Activated naive CD4-positive, alpha-beta T cell treated with anti-CD3 and anti-CD28 coated beads, Interleukin-2, amount 50 U/mL, for 24 hours (primary cell): ENCODE measurements around the gene TJP3.
"Not testable (repeated sequence)": the region's sequence is repeated elsewhere in the genome, so short reads cannot be mapped to it uniquely, and the experiment has no call there.

Experiments
- H3K27ac Mint-ChIP-seq: one replicate; pipeline ENCODE4 v1.8.0; 2021; ENCODE audit warnings: mild to moderate bottlenecking, mixed read lengths
- H3K27me3 Mint-ChIP-seq: one replicate; pipeline ENCODE4 v1.8.0; 2021; ENCODE audit warnings: mixed read lengths
- H3K36me3 Mint-ChIP-seq: one replicate; pipeline ENCODE4 v1.8.0; 2021; ENCODE audit warnings: mixed read lengths
- H3K4me1 Mint-ChIP-seq: one replicate; pipeline ENCODE4 v1.8.0; 2021; ENCODE audit warnings: mixed read lengths
- H3K4me3 Mint-ChIP-seq: one replicate; pipeline ENCODE4 v1.8.0; 2021; ENCODE audit warnings: mild to moderate bottlenecking, mixed read lengths
- H3K9me3 Mint-ChIP-seq: one replicate; pipeline ENCODE4 v1.8.0; 2021; ENCODE audit warnings: mixed read lengths

Gene TJP3, protein sequence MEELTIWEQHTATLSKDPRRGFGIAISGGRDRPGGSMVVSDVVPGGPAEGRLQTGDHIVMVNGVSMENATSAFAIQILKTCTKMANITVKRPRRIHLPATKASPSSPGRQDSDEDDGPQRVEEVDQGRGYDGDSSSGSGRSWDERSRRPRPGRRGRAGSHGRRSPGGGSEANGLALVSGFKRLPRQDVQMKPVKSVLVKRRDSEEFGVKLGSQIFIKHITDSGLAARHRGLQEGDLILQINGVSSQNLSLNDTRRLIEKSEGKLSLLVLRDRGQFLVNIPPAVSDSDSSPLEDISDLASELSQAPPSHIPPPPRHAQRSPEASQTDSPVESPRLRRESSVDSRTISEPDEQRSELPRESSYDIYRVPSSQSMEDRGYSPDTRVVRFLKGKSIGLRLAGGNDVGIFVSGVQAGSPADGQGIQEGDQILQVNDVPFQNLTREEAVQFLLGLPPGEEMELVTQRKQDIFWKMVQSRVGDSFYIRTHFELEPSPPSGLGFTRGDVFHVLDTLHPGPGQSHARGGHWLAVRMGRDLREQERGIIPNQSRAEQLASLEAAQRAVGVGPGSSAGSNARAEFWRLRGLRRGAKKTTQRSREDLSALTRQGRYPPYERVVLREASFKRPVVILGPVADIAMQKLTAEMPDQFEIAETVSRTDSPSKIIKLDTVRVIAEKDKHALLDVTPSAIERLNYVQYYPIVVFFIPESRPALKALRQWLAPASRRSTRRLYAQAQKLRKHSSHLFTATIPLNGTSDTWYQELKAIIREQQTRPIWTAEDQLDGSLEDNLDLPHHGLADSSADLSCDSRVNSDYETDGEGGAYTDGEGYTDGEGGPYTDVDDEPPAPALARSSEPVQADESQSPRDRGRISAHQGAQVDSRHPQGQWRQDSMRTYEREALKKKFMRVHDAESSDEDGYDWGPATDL

DNA sequence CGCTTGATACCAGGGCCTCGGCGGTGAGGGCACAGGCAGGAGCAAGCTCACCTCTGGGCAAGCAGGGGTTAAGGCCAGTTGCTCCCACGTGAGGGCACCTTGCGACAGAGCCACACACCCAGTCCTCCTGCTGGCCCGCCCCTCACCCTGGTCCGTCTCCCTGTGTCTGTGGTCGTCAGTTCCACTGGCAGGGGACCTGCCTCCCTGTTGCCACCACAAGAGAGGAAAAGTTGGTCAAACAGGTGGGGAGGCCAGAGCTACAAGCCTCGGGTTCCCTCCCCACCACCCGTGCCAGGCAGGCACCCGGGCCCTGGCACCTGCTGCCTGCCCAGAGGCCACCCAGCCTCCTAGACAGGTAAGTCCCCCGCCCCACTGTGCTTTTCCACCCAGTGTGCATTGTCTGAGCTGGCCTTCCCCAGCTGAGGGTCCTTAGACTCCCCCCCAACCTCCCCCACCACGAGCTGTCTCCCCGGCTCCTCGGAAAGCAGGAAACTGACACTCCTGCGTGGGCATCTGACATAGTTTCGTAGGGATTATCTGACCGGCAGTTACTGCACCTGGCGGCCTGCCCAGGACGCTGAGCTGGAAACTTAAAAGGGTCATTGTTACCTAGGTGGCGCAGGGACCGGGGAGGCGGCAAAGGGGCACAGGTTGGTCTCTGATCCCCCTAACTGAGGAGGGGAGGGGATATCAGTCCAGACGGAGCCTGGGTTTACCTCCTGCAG is at the start of gene TJP3:
TSS of gene TJP3 (plus strand) at position 178 of the 725 bp plus-strand sequence. CDS start 20,049 bp downstream, outside the sequence.
- no peaks in the 10 kb centered on the region for H3K9me3 Mint-ChIP-seq
- H3K4me3 Mint-ChIP-seq, result no peak within 1 kb of the TSS
- H3K4me1 Mint-ChIP-seq, result peaks cover 4% of the 10 kb centered on the region
- no peaks in the 10 kb centered on the region for H3K36me3 Mint-ChIP-seq
- H3K27me3 Mint-ChIP-seq, result no peaks in the 10 kb centered on the region
- no peak within 1 kb of the TSS for H3K27ac Mint-ChIP-seq

DNA sequence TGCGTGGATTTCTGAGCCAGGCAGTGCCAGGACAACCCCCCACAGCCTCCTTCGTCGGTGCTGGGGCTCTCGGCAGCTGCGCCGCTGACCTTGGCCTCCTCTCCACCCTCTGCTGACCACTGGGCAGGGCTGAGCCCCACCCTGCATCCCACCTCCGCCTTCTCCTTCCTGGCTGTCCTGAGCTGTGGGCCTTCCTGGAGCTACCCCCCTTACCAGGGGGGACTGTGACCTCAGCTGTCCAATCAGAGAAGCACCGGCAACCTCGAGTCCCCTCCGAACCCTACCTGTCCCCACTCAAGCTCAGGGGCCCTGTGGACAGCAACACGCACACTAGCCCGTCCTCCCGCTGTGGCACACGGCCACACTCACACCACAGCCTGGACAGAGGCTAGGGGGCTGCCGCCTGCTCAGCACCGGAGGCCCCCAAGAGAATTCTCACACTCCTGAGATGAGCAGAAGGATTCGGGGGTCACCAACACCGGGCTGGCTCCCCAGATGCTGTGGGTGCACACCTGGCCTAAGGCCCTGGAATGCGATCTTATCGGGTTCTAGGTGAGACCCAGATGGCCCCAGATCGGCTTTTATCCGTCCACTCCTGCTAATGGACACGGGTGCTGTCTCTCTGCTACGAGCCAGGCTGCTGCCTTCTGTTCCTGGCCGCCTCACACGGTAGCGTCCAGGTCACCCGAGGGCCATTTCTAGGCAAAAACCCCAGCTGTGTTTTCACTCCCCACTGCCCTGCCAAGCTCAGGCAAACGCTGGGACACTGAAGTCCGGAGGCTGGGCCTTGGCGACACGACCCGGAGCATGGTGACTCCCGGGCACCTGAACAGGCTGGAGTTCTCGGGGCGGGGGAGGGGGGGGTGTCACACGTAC is 49.1 kb upstream of the TJP3 start:
- Mint-ChIP-seq H3K4me3 (no peak overlapping the region), H3K36me3 (peaks cover 8% of the 10 kb centered on the region), H3K27ac (no peak overlapping the region), H3K27me3 (no peaks in the 10 kb centered on the region), H3K4me1 (no peaks in the 10 kb centered on the region), H3K9me3 (no peaks in the 10 kb centered on the region)

- H3K4me1 Mint-ChIP-seq, result no peaks in the 10 kb centered on the region
- H3K36me3 Mint-ChIP-seq, result peaks cover 8% of the 10 kb centered on the region
- no peaks in the 10 kb centered on the region for H3K27me3 Mint-ChIP-seq
- no peak overlapping the region for H3K27ac Mint-ChIP-seq
- no peaks in the 10 kb centered on the region for H3K9me3 Mint-ChIP-seq
- no peak overlapping the region for H3K4me3 Mint-ChIP-seq
These were observed 48.5 kb upstream of the TJP3 start for GRCh38 chr19:3659746-3660112.

DNA sequence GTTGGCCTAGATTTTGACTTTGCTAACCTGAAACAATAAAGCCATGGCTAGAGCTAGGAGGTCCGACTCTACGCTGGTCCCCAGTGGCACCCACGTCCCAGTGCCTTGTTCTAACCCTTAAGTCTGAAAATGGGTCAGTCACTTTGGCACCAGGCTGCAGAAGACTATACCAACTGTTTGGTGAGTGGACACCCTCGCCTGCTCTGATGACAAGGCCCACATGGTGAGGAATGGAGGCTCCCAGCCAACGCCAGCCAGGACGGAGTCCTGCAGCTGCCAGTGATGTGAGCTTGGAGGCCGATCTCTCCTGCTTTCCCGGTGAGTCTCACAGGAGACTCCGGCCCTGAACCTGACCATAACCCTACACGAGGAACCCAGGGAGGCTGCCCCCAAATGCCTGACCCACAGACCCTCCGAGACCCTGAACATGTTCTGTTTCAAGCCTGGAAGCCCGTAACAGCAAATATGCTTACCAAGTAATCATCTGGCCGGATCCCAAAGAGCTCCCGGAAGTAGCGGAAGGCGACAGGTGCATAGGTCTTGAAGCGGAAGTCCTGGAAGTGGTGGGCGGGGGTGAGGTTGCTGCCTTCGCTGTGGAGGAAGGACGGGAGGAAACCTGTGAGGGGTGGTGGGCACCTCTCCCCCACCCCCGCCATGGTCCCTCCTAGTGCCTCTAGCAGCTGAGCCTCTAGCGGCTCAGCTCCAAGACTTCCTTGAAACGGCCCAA is 47.5 kb upstream of the TJP3 start:
- no peak overlapping the region for H3K4me3 Mint-ChIP-seq
- peaks cover 8% of the 10 kb centered on the region for H3K36me3 Mint-ChIP-seq
- H3K4me1 Mint-ChIP-seq, result no peaks in the 10 kb centered on the region
- H3K27me3 Mint-ChIP-seq, result no peaks in the 10 kb centered on the region
- no peaks in the 10 kb centered on the region for H3K9me3 Mint-ChIP-seq
- no peak overlapping the region for H3K27ac Mint-ChIP-seq

- no peak overlapping the region for H3K4me3 Mint-ChIP-seq
These were observed 46.6 kb upstream of the TJP3 start for GRCh38 chr19:3661284-3662238.

DNA sequence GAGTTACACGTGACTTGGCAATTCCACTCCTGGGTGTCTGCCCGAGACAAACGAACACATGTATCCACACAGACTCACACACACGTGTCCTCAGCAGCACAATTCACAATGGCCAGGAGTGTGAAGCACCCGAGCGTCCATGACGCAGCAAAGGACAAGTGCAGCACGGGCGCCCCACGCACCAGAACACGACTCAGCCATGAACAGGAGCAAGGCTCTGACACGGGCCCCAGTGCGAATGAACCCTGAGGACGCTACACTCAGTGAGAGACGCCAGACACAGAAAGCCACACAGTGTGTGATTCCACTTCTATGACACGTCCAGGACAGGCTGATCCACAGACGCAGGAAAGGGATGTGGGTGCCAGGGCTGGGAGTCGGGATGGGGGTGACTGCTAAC is 44.3 kb upstream of the TJP3 start:
- no peak overlapping the region for H3K27ac Mint-ChIP-seq
- no peaks in the 10 kb centered on the region for H3K27me3 Mint-ChIP-seq
- peaks cover 12% of the 10 kb centered on the region for H3K4me1 Mint-ChIP-seq
- no peaks in the 10 kb centered on the region for H3K36me3 Mint-ChIP-seq
- H3K9me3 Mint-ChIP-seq, result no peaks in the 10 kb centered on the region
- no peak overlapping the region for H3K4me3 Mint-ChIP-seq

More at GRCh38 chr19:3661284-3662238, 46.6 kb upstream of the TJP3 start:
- Mint-ChIP-seq H3K27me3 (no peaks in the 10 kb centered on the region), H3K36me3 (peaks cover 8% of the 10 kb centered on the region), H3K9me3 (no peaks in the 10 kb centered on the region), H3K27ac (no peak overlapping the region), H3K4me1 (peaks cover 6% of the 10 kb centered on the region)

- H3K27ac Mint-ChIP-seq, result no peak overlapping the region
These were observed 43.1 kb upstream of the TJP3 start for GRCh38 chr19:3664879-3665642.

DNA sequence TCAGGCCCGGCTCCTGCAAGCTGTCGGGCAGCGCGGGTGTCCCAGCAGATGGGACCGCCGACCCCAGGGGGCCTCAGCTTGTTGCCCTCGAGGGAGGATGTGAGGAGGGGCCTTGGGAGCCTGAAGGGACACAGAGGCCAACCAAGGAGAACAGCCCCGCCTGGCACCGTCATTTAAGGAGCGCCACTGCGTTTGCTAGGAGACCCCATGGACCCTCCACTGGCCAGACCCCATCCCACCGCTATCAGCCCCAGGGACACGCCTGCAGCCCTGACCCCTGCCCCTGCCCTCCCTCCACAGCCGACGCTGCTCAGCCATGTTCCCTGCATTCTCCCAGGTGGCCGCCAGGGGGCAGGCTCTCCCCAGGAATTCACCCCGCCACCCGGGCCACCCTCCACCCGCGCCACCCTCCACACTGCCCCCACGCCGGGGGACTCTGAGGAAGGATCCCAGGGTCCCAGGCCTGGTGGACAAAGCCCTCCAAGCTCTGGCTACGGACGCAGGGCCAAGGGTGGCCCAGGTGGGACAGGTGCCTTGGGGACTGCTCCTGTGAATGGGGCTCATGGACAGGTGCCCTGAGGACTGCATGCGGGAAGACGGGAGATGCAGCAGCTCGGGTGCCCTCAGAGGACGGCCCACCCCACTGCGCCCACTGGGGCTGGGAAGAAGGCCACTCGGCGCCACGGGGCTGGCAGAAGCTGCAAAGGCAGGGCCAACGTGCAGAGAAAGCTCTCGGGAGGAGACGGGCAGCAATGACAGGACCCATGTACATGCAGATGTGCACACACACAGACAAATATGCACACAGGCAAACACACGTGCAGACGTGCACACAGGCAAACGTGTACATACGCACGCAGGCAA is 42.3 kb upstream of the TJP3 start:
- H3K9me3 Mint-ChIP-seq, result no peaks in the 10 kb centered on the region

More at GRCh38 chr19:3664879-3665642, 43.1 kb upstream of the TJP3 start:
- Mint-ChIP-seq H3K36me3 (no peaks in the 10 kb centered on the region), H3K27me3 (no peaks in the 10 kb centered on the region), H3K9me3 (no peaks in the 10 kb centered on the region), H3K4me1 (peaks cover 12% of the 10 kb centered on the region), H3K4me3 (no peak overlapping the region)

GRCh38 chr19:3666545-3666856 is 41.7 kb upstream of the TJP3 start:
- not testable (repeated sequence) for H3K9me3 Mint-ChIP-seq, H3K27ac Mint-ChIP-seq, H3K27me3 Mint-ChIP-seq, H3K36me3 Mint-ChIP-seq, H3K4me3 Mint-ChIP-seq
- peaks cover 16% of the 10 kb centered on the region for H3K4me1 Mint-ChIP-seq

More for the DNA sequence above, 42.3 kb upstream of the TJP3 start:
- Mint-ChIP-seq H3K4me1 (peaks cover 15% of the 10 kb centered on the region), H3K36me3 (no peaks in the 10 kb centered on the region), H3K27me3 (no peaks in the 10 kb centered on the region), H3K4me3 (no peak overlapping the region), H3K27ac (no peak overlapping the region)

- Mint-ChIP-seq H3K27ac (no peak overlapping the region), H3K36me3 (no peaks in the 10 kb centered on the region)
These were observed 41.0 kb upstream of the TJP3 start for GRCh38 chr19:3667037-3667638.

DNA sequence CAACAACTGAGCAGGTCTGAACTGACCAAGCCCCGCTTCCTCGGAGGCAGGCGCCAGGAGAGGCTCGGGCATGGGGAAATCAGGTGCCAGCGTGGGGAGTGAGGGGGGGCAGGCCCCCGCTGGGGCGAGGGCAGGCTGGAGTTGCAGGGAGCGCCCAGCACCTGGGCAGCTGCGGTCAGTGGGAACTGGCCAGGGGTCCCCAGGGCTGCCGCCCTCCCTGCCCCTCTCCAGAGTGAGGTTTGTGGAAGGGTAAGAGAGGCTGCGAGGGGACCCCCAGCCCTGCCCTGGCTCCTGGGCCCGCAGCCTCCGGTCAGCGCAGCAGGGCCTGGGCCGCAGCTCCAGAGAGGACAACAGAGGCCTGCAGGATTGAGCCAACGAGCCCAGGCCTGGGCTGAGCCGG is 40.4 kb upstream of the TJP3 start:
- peaks cover 26% of the 10 kb centered on the region for H3K4me1 Mint-ChIP-seq
- no peaks in the 10 kb centered on the region for H3K36me3 Mint-ChIP-seq
- no peaks in the 10 kb centered on the region for H3K27me3 Mint-ChIP-seq
- no peak overlapping the region for H3K4me3 Mint-ChIP-seq
- H3K9me3 Mint-ChIP-seq, result no peaks in the 10 kb centered on the region
- no peak overlapping the region for H3K27ac Mint-ChIP-seq

More at GRCh38 chr19:3667037-3667638, 41.0 kb upstream of the TJP3 start:
- Mint-ChIP-seq H3K27me3 (no peaks in the 10 kb centered on the region), H3K4me3 (no peak overlapping the region), H3K4me1 (peaks cover 22% of the 10 kb centered on the region), H3K9me3 (no peaks in the 10 kb centered on the region)
